Measurements from ENCODE around the gene MIA.
"Not testable (repeated sequence)": the region's sequence is repeated elsewhere in the genome, so short reads cannot be mapped to it uniquely, and the experiment has no call there.

GRCh38 chr19:40819479-40820234 is 44.3 kb downstream of the MIA start:
- TF ChIP-seq CTCF (IDR thresholded peaks at IDR 0.05; ENCODE audit: insufficient read depth, low read length), result peak; percentile 43
- TF ChIP-seq REST (IDR thresholded peaks at IDR 0.05; ENCODE audit: insufficient replicate concordance, low read depth); POLR2AphosphoS5 (IDR thresholded peaks at IDR 0.05; ENCODE audit: low read depth): not testable (repeated sequence)

All from HL-60 (cell line).